GM21529 (cell line): ENCODE data around the gene PTPN21.
"Not testable (repeated sequence)": the region's sequence is repeated elsewhere in the genome, so short reads cannot be mapped to it uniquely, and the experiment has no call there.

Experiments
- ATAC-seq: cut with Tn5 transposase; IDR thresholded peaks from one replicate; pipeline ENCODE4 v1.9.1; 2021; ENCODE audit not compliant: unreplicated experiment

The PTPN21 gene

DNA sequence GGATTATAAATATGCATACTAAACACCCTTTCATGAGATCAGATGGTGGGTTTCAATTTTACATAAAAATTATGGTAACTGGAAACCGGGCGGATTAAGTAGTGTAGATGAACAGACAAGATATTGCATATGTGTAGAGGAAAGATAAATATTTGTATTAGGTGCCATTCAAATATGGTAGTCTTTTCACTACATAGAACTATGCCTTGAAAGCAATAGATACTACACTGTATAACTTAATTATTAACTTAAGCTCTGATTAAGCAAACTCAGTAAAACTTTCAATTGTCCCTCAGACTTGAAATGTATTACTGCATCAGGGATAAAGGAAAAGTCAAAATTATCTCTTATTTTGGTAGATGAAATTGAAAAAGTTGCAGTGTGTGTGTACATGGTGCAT, 1.9 kb downstream of the PTPN21 start:
- no peak for ATAC-seq

DNA sequence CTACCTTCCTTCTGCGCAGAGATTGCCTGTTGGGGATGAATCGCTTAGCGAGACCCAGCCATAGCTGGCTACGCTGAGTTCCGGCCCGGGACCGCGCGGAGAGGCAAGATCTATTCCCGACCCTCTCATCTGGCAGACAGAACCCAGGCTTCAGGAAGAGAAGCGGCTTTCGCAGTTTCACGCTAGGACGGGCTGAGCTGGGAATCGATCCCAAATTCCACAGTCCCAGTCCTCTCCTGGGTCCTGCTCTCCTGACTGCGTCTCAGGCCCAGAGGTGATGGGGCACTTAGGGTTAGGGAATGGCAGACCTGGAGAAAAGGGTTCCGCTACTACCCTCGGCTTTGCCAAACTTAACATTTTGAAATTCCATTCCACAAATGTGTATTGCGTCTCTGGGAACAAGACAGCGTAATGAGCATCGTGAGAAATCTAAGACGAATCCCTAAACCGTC, 2.8 kb downstream of the PTPN21 start:
- no peak for ATAC-seq

DNA sequence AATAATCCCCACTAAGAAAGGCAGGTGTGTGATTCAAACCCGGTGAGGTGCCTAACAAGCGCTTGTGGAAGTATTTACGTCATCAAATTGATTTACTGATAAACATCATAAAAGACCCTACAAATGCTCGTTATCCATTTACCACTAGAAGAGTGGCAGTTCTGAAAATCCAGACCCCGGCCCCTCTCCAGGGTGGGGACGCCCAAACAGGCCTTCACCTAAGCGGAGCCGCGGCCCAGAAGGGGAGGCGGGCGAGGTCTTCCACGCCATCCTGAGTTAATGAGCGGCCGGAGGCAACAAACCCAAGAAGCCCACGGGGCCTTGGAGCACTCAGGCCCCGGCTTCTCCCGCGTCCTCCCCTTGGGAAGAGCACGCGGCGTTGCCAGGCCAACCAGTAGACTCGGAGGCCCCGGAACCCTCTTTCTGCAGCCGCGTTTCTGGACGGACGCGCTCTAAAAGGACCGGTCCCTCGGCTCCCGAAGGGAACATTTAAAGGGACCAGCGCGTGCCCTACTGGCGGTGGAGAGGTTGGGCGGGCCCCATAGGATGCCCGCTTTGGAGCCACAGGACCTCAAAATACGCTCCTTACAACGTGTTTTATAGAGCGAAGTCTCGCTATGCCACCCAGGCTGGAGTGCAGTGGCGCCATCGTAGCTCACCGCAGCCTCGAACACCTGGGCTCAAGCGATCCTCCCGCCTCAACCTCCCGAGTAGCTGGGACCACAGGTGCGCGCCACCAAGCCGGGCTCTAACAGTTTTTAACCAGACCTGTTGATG, 3.5 kb downstream of the PTPN21 start:
- ATAC-seq, result no peak

DNA sequence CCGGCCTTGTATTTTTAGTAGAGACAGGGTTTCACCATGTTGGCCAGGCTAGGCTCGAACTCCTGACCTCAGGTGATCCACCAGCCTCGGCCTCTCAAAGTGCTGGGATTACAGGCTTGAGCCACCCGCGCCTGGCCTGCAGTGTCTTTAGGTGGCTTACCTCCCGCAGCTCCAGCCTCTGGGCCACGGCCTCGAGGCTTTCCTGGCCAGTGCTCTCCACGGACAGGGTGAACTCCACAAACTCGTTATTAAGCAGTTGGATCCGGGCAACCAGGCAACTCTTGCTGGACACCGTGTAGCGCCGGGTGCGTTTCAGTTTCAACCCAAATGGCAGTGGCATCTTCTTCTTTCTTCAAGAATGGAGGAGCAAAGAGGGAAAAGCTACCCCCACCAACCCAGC, 4.7 kb downstream of the PTPN21 start:
- ATAC-seq, result no peak

DNA sequence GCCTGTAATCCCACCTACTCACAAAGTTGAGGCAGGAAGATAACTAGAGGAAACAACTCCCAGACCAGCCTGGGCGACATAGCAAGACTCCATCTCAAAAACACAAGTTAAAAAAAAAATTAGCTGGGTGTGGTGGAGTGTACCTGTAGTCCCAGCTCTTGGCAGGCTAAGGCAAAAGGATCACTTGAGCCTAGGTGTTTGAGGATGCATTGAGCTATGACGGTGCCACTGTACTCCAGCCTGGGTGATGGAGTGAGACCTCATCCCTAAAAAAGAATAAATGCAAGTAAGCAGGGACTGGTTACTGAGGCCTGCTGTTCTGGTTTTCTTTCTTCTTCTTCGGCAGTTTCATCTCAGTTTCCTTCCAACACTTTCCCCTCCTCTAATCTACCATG, 7.4 kb downstream of the PTPN21 start:
- ATAC-seq, result no peak

DNA sequence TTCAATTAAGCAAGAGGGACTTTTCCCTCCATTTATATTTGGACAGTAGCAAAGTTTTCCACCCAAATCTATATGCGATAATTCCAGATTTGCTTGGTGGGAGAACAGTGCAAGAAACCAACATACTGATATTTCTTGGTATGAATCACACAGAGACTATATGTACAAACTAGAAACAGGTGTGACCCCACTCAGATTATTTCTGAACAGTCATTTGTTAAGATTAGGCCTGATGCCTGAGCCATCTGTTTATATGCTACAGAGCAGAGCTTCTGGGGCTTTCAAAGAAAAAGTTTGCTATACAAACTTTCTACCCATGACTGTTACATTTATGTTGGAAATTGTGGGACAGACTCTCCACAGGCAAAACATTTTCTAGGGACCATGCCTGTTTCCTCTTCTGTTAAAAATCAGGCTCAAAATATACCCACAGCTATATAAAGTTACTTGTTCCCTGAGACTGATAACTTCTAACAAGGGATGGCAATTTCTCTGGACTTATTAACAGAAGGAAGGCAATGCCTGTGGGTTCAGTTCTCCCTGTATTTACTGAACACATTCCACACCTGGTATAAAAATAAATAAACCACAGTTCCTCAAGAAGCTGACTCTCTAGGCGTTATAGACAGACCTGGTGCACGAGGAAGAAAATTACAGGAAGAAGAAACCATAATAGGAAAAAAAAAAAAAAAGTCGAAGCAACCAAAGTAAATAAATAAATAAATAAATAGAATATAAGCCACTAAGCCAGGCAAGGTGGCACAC, 8.0 kb downstream of the PTPN21 start:
- ATAC-seq, result no peak

DNA sequence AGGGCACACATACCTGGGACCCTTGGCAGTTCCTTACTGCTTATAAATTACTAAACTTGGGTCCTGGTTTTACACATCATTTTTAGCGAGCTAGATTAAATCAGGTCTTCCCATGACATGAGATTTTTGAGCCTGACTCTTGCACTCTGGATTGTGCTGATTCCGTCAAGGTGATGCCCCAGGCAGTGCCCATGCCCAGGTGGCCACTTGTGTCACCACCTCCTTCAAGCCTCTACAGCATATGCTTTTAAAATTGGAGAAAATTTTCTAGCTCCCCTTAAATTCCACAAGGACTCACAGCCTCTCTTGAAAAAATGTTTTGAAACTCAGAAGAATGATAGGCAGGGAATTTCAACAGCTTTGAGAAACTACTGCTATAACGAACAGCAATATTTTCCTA, 9.6 kb downstream of the PTPN21 start:
- no peak for ATAC-seq

DNA sequence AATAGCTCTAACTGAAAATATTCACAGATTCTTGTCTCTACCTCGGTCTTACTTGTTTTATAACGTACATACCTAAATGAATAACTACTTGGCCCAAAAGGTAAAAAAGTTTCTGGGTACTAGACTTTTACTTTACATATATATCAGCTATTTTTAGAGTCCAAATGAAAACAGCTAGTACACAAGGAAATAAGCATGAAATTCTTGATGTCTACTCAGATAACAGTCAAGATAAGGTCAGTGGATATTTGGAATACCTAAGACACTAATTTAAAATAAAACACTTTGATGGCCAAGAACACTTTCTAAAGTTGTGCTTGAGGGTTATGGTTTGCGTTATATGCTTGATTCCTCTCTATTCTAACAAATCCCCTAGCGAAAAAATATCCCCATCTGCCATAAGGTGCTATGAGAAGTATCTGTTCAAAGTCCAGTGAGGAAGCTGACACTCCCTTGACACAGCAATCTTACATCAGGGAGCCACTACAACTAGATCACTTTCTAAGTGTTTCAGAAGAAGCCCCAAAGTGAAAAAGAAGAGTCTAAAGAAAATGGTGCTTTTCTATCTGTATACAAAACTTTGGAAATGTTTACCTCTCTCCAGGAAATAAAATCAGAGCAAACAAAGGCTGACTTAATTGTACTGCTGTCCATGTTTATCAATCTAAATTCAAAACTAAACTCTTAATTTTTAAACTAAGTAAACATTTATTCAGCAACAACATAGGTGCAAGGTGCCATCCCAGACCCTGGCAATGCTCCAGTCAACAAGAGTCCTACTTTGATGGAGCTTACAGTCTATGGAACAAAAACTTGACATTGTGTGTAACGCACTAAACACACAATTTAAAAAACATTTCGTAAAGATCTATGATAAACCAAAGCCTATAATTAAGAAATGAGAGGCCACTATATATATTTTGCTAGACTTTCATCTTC, 11.7 kb downstream of the PTPN21 start:
- ATAC-seq, result no peak

DNA sequence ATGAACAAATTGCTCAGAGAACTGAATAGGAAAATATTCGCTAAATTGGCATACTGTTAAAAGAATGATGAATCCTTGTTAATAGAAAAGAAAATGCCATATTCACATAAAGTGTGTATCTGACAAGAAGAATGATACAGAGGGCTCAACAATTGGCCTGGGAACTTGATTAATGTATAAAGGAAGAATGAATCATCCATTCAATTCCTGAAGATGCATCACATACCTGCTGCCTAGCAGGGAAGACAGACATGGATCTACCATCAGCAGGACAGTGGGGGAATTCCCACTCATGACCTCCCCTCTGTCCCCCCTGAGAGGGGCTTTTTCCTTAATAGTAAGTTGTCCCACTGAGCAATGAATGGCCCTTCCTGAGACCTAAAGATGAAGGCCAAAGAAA, 13.5 kb downstream of the PTPN21 start:
- no peak for ATAC-seq

DNA sequence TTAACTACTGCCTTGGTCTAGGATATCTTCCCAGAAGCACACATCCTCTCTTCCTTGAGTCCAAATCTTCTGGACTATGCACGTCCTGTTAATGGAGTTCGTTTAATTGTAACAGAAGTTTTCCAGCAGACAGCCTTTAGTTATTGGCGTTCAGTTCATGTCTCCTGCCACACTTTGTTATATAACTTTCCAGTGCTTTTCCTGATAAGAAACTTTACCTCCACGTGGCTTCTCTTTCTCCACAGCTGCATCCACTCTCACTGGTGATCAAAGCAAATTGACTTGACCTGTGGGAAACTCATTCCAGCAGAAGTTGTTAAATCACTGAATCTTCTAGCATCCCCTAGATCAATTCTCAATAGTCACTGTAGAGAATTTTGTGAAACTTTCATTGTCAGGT, 19.0 kb downstream of the PTPN21 start:
- ATAC-seq, result no peak

DNA sequence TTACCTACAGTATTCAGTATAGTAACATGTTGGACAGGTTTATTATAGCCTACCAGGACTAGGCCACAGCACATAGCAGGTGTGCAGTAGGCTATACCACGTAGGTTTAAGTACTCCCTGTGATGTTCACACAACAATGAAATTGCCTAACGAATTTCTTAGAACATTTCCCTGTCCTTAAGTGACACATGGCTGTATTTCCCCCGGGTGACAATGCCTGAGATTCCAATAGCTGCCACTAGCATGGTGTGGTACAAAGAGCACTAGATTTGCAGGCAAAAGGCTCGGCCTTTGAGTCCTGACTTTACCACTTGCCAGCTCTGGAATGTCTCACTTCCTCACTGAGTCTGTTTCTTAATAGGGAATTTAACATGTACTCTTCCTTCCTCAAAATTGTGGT, 19.7 kb downstream of the PTPN21 start:
- ATAC-seq, result no peak

DNA sequence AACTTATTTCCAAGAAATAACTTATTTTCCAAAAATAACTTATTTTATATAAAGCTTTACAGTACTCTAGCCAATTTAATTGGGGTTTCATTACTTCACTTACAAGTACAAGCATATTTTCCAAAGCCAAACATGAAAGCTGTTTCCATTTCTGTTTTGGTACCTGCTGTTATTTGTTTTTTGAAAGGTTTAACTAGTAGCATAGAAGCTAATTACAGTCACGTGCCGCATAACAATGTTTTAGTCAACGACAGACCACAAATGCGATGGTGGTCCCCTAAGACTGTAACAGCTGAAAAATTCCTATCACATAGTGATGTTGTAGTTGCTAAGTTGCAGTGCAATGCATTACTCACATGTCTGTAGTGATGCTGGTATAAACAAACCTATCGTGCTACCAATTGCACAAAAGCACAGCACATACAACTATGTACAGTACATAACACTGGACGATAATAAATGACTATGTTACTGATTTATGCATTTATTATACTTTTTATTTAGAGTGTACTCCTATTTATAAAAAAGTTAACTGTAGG, 21.7 kb downstream of the PTPN21 start:
- ATAC-seq, result no peak

DNA sequence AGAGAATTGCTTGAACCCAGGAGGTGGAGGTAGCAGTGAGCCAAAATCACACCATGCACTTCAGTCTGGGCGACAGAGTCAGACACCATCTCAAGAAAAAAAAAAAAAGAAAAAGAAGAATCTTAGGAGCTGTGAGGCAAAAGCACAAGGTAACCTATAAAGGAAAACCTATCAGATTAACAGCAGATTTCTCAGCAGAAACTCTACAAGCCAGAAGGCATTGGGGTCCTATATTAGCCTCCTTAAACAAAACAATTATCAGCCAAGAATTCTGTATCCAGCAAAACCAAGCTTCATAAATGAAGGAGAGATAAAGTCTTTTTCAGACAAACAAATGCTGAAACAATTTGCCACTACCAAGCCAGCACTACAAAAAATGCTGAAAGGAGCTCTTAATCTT, 24.9 kb downstream of the PTPN21 start:
- not testable (repeated sequence) for ATAC-seq

DNA sequence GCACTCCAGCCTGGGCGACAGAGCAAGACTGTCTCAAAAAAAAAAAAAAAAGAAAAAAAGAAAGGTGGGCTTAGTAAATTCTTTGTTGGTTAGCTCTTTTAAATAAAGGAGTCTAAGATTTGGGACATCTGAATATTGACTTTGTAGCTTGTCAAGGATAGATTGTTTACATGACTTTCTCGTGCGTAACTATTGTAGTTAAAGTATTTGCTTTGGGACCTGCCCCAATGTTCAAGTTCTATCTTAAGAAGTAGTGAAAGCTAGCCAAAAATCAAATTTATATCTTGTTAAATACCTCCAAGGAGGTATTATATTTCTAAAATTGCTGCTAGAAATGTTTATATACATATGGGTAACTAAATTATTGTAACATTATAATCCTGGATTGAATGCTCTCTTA, 32.4 kb downstream of the PTPN21 start:
- ATAC-seq, result no peak

DNA sequence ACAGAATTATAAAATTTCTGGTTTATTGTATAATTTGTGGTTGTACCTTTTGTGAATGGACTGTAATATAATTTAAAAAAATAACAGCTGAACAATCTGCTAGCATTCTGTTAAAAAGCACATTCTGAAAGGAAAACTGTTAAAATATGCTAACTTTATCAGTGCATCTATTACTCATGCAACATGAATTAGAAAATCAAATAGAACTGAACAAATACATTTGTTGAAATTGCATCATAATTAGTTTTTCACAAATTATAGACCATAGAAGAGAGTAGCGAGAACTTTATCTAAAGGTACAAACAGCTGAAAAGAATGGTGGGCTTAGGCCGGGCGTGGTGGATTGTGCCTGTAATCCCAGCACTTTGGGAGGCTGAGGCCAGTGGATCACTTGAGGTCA, 33.0 kb downstream of the PTPN21 start:
- no peak for ATAC-seq

DNA sequence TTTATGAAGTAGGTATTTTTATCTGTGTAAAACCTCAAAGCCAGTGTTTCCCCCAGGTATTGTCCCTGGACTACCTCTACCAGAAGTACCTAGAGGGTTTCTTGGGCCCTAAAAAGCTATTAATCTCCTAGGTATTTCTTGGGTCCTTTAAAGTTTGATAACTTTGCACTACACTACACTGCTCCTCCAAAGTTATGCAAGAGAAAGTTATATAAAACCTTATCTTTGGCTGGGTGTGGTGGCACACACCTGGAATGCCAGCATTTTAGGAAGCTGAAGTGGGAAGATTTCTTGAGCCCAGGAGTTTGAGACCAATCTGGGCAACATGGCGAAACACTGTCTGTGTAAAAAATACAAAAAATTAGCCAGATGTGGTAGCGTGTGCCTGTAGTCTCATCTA, 34.9 kb downstream of the PTPN21 start:
- ATAC-seq, result no peak

DNA sequence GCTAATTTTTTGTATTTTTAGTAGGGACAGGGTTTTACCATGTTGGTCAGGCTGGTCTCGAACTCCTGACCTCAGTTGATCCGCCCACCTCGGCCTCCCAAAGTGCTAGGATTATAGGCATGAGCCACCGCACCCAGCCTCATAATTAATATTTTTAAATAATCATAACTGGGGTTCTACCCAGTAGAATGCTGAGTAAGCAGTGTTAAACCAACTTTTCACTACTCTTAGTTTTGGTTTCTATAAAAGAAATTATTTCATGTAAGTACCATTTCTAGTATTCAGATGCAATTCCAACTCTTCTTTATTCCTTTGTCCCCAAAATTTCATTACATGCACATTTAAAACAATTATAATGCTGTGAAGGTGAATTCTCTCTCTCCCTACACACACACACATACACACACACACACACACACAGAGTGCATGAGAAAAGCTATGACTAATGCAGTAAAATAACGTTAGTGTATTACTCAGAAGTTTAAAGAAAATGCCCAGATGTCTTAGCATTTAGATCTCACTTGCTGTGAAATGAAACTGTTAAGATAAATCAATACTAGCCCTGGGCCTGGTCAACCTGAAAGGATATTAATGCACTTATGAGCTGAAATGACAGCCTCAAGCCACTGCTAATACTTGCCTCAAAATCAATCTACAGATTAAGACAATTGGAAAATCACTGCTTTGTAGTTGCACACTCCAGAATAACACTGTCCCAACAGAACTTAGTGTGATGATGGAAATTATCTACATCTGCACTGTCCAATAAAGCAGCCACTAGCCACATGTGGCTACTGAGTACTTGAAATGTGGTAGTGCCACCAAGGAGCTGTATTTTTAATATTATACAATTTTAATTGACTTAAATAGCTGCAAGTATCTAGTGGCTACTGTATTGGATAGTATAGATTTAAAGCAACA, 36.0 kb downstream of the PTPN21 start:
- no peak for ATAC-seq

DNA sequence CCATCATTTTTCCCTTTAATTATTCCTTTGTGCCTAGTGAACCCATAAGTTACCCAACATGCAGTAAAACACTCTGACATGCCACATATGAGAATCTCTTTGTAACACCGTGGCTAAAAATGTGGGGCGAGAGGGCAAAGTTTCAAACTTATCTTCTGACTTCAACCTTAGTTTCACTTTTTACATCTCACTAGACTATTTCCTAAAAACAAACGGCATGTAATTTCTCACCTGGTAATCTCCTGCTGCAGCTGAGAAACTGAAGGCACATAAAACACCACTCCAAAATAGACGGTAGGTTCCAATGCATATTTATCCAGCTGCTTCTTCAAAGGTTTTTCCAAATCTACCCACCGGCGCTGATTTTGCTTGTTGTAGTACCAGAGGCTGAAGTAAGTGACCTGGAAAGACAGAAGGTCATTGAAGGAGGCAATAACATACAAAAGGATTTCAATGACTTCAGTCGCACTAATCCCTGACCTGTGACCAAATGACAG, 37.9 kb downstream of the PTPN21 start:
- no peak for ATAC-seq

DNA sequence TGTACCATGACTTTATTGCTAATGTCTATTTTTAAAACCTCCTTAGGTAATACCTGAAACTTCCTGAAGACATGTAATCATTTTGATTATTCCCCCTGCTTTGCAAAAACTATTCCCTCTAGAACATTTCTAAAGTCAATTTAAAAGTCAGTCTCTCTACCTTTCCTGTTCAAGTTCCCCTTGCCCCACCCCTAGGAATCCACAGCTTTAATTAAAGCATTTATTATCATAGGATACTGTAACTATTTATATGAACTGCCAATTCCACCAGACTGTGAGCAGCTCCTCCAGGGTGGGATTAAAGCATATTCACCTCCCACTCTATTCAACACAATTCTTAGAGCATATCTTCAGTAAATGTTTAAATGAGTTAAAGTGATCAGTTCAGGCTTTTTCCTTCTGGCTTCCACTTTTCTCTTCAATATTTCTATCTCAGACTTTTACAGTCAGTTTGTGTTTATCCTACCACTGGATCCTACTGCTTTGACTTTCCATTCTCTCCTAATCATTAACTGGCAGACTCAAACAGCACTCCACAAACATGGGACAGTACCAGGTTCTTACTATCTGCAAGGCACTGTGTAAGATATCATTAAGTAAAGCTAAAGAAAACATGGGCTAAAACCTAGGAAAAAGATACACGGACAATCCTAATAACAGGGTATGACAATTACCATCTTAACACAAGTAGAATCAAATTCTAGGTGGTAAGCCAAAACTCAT, 39.1 kb downstream of the PTPN21 start:
- no peak for ATAC-seq
